CD14-positive monocyte (primary cell): Measurements from ENCODE around the gene TFEB. TPM values are rescaled to one million over a fixed set of nuclear protein-coding genes. Genes with fewer than 3 reads are reported as not detected.

Experiments
- DNase-seq, 3 donors: peaks; one replicate each; pipeline ENCODE4 v3.0.0-alpha.2; 2011 to 2022
- H2AFZ ChIP-seq: 2 replicates; pipeline ENCODE4 v1.6.0; 2012; ENCODE audit warnings: mild to moderate bottlenecking, low read depth, low read length, inconsistent platforms; ENCODE audit not compliant: insufficient read depth, poor library complexity, severe bottlenecking
- H3K27ac ChIP-seq, 2 donors: 1 replicate in 1 of 2; 2 replicates in 1 of 2; pipeline ENCODE4 v1.5.1; 2012 to 2013; ENCODE audit warnings: low read length in 2 of 2, control low read depth in 1 of 2, inconsistent platforms in 1 of 2, low read depth in 1 of 2, mild to moderate bottlenecking in 1 of 2
- H3K27me3 ChIP-seq, 2 donors: one replicate each; pipeline versions ENCODE4 v1.6.0 to v1.6.1; 2011 to 2013; ENCODE audit warnings: low read length in 2 of 2; ENCODE audit not compliant: control insufficient read depth in 2 of 2, insufficient read depth in 2 of 2
- H3K36me3 ChIP-seq, 2 donors: replicated peaks in 1 of 2; 1 replicate in 1 of 2; 2 replicates in 1 of 2; pipeline versions ENCODE4 v1.5.1 to v1.6.1; 2012 to 2013; ENCODE audit warnings: low read length in 2 of 2, control low read depth in 1 of 2, inconsistent platforms in 1 of 2, mild to moderate bottlenecking in 1 of 2; ENCODE audit not compliant: insufficient read depth in 2 of 2, control insufficient read depth in 1 of 2
- H3K4me1 ChIP-seq, 2 donors: 1 replicate in 1 of 2; 2 replicates in 1 of 2; pipeline versions ENCODE4 v1.5.1 to v1.6.1; 2012 to 2013; ENCODE audit warnings: low read length in 2 of 2, control low read depth in 1 of 2, inconsistent platforms in 1 of 2, mild to moderate bottlenecking in 1 of 2, moderate library complexity in 1 of 2; ENCODE audit not compliant: insufficient read depth in 2 of 2, control insufficient read depth in 1 of 2
- H3K4me2 ChIP-seq: replicated peaks from 2 replicates; pipeline ENCODE3; 2012; ENCODE audit warnings: low read length, moderate library complexity, mild to moderate bottlenecking; ENCODE audit not compliant: poor library complexity, severe bottlenecking; ENCODE audit errors: extremely low read depth
- H3K4me3 ChIP-seq, 3 experiments: fragments of 200-600 bp in 1 of 3; sonication (generic) in 1 of 3; replicated peaks in 1 of 3; 1 replicate in 2 of 3; 2 replicates in 1 of 3; pipeline ENCODE4 v1.5.1; 2011 to 2013; ENCODE audit warnings: low read length in 3 of 3, mild to moderate bottlenecking in 3 of 3, control low read depth in 2 of 3, low read depth in 2 of 3, inconsistent platforms in 1 of 3, moderate library complexity in 1 of 3
- H3K79me2 ChIP-seq: 2 replicates; pipeline ENCODE4 v1.6.0; 2012; ENCODE audit warnings: mild to moderate bottlenecking, control low read depth, inconsistent platforms, low read length, moderate library complexity; ENCODE audit not compliant: insufficient read depth
- H3K9ac ChIP-seq: 2 replicates; pipeline ENCODE4 v1.6.0; 2017; ENCODE audit warnings: low read length, mild to moderate bottlenecking; ENCODE audit not compliant: insufficient read depth, poor library complexity, severe bottlenecking
- H3K9me3 ChIP-seq, 2 donors: replicated peaks in 1 of 2; 1 replicate in 1 of 2; 2 replicates in 1 of 2; pipeline versions ENCODE4 v1.5.1 to v1.6.1; 2012 to 2013; ENCODE audit warnings: low read length in 2 of 2, control low read depth in 1 of 2; ENCODE audit not compliant: control insufficient read depth in 1 of 2, insufficient read depth in 1 of 2
- H4K20me1 ChIP-seq: 2 replicates; pipeline ENCODE4 v1.6.0; 2012; ENCODE audit warnings: mild to moderate bottlenecking, low read length, control low read depth, moderate library complexity; ENCODE audit not compliant: insufficient read depth
- H3K27ac Mint-ChIP-seq, 7 donors: one replicate each; pipeline ENCODE4 v1.8.0; 2020; ENCODE audit warnings: mild to moderate bottlenecking in 7 of 7, mixed read lengths in 7 of 7, moderate library complexity in 6 of 7, inconsistent platforms in 2 of 7
- H3K27me3 Mint-ChIP-seq, 3 donors: one replicate each; pipeline ENCODE4 v1.8.0; 2021 to 2022; ENCODE audit warnings: low read depth in 3 of 3, mild to moderate bottlenecking in 3 of 3, mixed read lengths in 3 of 3, moderate library complexity in 3 of 3, inconsistent platforms in 1 of 3
- H3K36me3 Mint-ChIP-seq, 2 donors: one replicate each; pipeline ENCODE4 v1.8.0; 2020; ENCODE audit warnings: mixed read lengths in 2 of 2, inconsistent platforms in 1 of 2, mild to moderate bottlenecking in 1 of 2
- H3K4me1 Mint-ChIP-seq: one replicate; pipeline ENCODE4 v1.8.0; 2020; ENCODE audit warnings: mild to moderate bottlenecking, mixed read lengths
- H3K4me3 Mint-ChIP-seq, 2 donors: one replicate each; pipeline ENCODE4 v1.8.0; 2020; ENCODE audit warnings: mild to moderate bottlenecking in 2 of 2, mixed read lengths in 2 of 2, moderate library complexity in 1 of 2
- H3K9me3 Mint-ChIP-seq, 7 donors: one replicate each; pipeline ENCODE4 v1.8.0; 2020 to 2022; ENCODE audit warnings: mixed read lengths in 7 of 7, mild to moderate bottlenecking in 6 of 7, moderate library complexity in 6 of 7, inconsistent platforms in 2 of 7
- CTCF ChIP-seq: fragments of 200-600 bp; IDR thresholded peaks from one replicate; pipeline ENCODE4 v1.8.0; 2022; ENCODE audit warnings: antibody characterized with exemption, mild to moderate bottlenecking
- WGBS: methylation state at CpG from one replicate; pipeline ENCODE4 v1.1.5; 2013; ENCODE audit warnings: missing lambda C conversion rate; ENCODE audit not compliant: insufficient coverage; 5-methylcytosine and 5-hydroxymethylcytosine counted together
- intact Hi-C, 2 donors: fragments of 100-400 bp; cut with micrococcal nuclease; formaldehyde crosslinking; loops; one replicate each; pipeline versions ENCODE4 v1.15.0 to v1.15.1; 2023
- polyA plus RNA-seq, 3 donors: library from polyadenylated mRNA; depleted of rRNA in 1 of 3; unstranded in 2 of 3; stranded (reverse) in 1 of 3; fragments of 300-500 nt in 2 of 3; fragments of >200 nt in 1 of 3; fragmentation: Illumina TruSeq in 2 of 3; gene quantifications; 1 replicate in 2 of 3; 2 replicates in 1 of 3; pipeline ENCODE4 v1.2.3, GENCODE V29; 2012 to 2021

The TFEB gene
- polyA plus RNA-seq, 3 donors, result 42.6 to 60.0 (median 55.0) TPM

- H3K9me3 Mint-ChIP-seq, result peaks cover 0 to 2% (median 0%) of the 10 kb centered on the region in 7 donors
- no peaks in the 10 kb centered on the region for H3K36me3 ChIP-seq
- WGBS, result 100% methylated on average over 3 of the region's 6 CpGs
- H3K4me2 ChIP-seq, result no peak overlapping the region
- H3K27ac ChIP-seq, result no peak overlapping the region
- intact Hi-C loops, result no loop called here
- no peaks in the 10 kb centered on the region for H3K36me3 Mint-ChIP-seq
- H3K27ac Mint-ChIP-seq, result no peak overlapping the region
- H3K4me3 Mint-ChIP-seq, result no peak overlapping the region
- no peaks in the 10 kb centered on the region for H3K79me2 ChIP-seq
- TF ChIP-seq CTCF, result no peak
- H3K9ac ChIP-seq, result no peak overlapping the region
- H3K27me3 Mint-ChIP-seq, result peaks cover 0 to 4% (median 3%) of the 10 kb centered on the region in 3 donors
- peaks cover 8% of the 10 kb centered on the region for H3K4me1 Mint-ChIP-seq
- H4K20me1 ChIP-seq, result no peaks in the 10 kb centered on the region
- no peaks in the 10 kb centered on the region for H3K4me1 ChIP-seq
- no peak for DNase-seq
- H2AFZ ChIP-seq, result no peak overlapping the region
- H3K4me3 ChIP-seq, result no peak overlapping the region
- no peaks in the 10 kb centered on the region for H3K27me3 ChIP-seq
- H3K9me3 ChIP-seq, result no peaks in the 10 kb centered on the region
These were observed 8.2 kb upstream of the TFEB start for GRCh38 chr6:41743406-41744235.

GRCh38 chr6:41741625-41742490, 6.5 kb upstream of the TFEB start:
- Mint-ChIP-seq H3K36me3 (no peaks in the 10 kb centered on the region), H3K4me1 (peaks cover 8% of the 10 kb centered on the region), H3K4me3 (no peak overlapping the region), H3K9me3 (peaks cover 0 to 2% (median 0%) of the 10 kb centered on the region in 7 donors), H3K27ac (peak overlapping the region in 1 of 7 donors; percentile 54), H3K27me3 (peaks cover 1 to 3% (median 2%) of the 10 kb centered on the region in 3 donors)
- intact Hi-C loops, result no loop called here
- DNase-seq, result no peak
- Histone ChIP-seq H3K79me2 (no peaks in the 10 kb centered on the region), H3K4me3 (no peak overlapping the region), H3K36me3 (no peaks in the 10 kb centered on the region), H3K4me2 (no peak overlapping the region), H3K4me1 (no peaks in the 10 kb centered on the region), H4K20me1 (no peaks in the 10 kb centered on the region), H2AFZ (no peak overlapping the region), H3K27me3 (no peaks in the 10 kb centered on the region), H3K27ac (no peak overlapping the region), H3K9me3 (no peaks in the 10 kb centered on the region), H3K9ac (no peak overlapping the region)
- 92% methylated on average over 18 of the region's 20 CpGs for WGBS
- no peak for TF ChIP-seq CTCF
